IgD-negative memory B cell (primary cell): ENCODE data around the gene AMH. TPM values are rescaled to one million over a fixed set of nuclear protein-coding genes. Genes with fewer than 3 reads are reported as not detected.
"Not testable (repeated sequence)": the region's sequence is repeated elsewhere in the genome, so short reads cannot be mapped to it uniquely, and the experiment has no call there.

ENCODE experiments used
- H3K27ac Mint-ChIP-seq, 3 donors: one replicate each; pipeline ENCODE4 v1.8.0; 2020 to 2022; ENCODE audit warnings: mild to moderate bottlenecking in 3 of 3, mixed read lengths in 3 of 3, moderate library complexity in 1 of 3
- H3K27me3 Mint-ChIP-seq: one replicate; pipeline ENCODE4 v1.8.0; 2021; ENCODE audit warnings: mixed read lengths
- H3K36me3 Mint-ChIP-seq: one replicate; pipeline ENCODE4 v1.8.0; 2020; ENCODE audit warnings: mild to moderate bottlenecking, mixed read lengths
- H3K4me1 Mint-ChIP-seq, 3 donors: one replicate each; pipeline ENCODE4 v1.8.0; 2020 to 2022; ENCODE audit warnings: mixed read lengths in 3 of 3, mild to moderate bottlenecking in 1 of 3
- H3K4me3 Mint-ChIP-seq, 4 donors: one replicate each; pipeline ENCODE4 v1.8.0; 2020 to 2022; ENCODE audit warnings: mild to moderate bottlenecking in 4 of 4, mixed read lengths in 4 of 4, moderate library complexity in 3 of 4
- H3K9me3 Mint-ChIP-seq, 3 donors: one replicate each; pipeline ENCODE4 v1.8.0; 2020 to 2021; ENCODE audit warnings: mixed read lengths in 3 of 3, mild to moderate bottlenecking in 1 of 3
- polyA plus RNA-seq: library from polyadenylated mRNA; unstranded; fragments of 300-500 nt; fragmentation: Illumina TruSeq; gene quantifications from one replicate; pipeline ENCODE4 v1.2.3, GENCODE V29; 2021

Gene AMH
- polyA plus RNA-seq, 1 donor from 2014 or later: 0.15 TPM

DNA sequence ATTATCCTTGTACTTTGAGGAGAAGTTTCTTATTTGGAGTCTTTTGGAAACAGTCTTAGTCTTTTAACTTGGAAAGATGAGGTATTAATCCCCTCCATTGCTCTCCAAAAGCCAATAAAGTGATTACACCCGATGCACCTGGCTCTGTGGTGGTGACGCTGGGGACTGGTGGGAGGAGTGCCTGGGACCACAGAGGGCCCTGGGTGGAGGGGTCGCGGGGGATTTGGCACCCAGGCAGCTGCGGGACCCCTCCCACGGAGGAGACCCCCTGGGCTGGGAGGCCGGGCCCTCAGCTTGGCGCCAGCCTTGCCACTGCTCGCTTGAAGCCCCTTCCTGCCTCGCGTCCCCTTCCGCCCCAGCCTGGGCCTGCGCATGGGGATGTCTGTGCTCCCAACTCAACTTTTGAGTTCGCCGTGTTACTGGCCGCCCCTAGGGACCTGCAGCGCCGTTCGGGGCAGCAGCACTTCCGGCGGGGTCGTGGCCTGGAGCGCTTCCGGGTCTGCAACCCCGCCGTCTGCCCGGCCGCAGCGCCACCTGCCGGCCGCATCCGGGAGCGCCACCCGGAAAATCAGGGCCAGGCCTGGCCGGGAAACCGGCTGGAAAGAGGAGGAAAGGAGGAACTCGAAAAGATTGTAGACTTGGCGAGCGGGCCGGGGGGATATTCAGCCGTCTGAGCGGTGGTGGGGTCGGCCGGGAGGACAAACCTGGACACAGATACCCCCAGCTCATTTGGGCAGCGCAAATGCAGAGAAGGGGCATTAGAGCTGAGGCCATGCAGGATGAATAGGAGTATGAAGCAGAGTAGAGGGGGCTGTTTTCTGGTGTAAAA lies 24.4 kb downstream of the AMH start:
- Mint-ChIP-seq H3K4me1 (peaks cover 24 to 39% (median 30%) of the 10 kb centered on the region in 3 donors), H3K27me3 (no peaks in the 10 kb centered on the region), H3K4me3 (peak overlapping the region; percentile 72 to 98 (median 90)), H3K9me3 (no peaks in the 10 kb centered on the region), H3K36me3 (peaks cover 14% of the 10 kb centered on the region), H3K27ac (peak overlapping the region; percentile 95 to 100 (median 98))

DNA sequence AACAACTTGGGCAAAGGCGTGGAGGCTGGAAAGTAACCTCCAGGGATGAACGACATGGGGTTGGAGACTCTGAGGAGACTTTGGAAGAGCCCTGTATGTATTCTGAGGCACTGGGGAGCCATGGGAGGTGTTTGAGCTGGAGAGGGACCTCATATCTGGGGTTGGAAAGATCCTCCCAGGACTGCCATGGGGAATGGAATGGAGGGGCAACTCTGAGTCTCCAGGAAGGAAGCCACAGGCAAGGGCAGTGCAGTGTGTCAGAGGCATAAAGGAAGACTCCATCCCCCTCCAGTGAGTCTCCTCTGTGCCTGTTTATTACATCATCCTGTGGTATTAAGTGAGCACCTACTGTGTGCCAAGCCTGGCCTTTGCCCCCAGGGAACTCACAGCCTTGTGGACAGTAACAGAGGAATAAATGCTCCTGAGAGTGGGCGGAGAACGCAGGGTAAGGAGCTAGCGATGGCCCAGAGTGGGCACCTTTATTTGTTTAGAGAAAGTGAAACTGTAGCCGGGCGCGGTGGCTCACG lies 25.1 kb downstream of the AMH start:
- Mint-ChIP-seq H3K9me3 (no peaks in the 10 kb centered on the region), H3K27me3 (no peaks in the 10 kb centered on the region), H3K36me3 (peaks cover 14% of the 10 kb centered on the region), H3K4me1 (peaks cover 24 to 39% (median 27%) of the 10 kb centered on the region in 3 donors), H3K4me3 (peak overlapping the region; percentile 72 to 98 (median 86)), H3K27ac (peak overlapping the region; percentile 95 to 100 (median 98))

DNA sequence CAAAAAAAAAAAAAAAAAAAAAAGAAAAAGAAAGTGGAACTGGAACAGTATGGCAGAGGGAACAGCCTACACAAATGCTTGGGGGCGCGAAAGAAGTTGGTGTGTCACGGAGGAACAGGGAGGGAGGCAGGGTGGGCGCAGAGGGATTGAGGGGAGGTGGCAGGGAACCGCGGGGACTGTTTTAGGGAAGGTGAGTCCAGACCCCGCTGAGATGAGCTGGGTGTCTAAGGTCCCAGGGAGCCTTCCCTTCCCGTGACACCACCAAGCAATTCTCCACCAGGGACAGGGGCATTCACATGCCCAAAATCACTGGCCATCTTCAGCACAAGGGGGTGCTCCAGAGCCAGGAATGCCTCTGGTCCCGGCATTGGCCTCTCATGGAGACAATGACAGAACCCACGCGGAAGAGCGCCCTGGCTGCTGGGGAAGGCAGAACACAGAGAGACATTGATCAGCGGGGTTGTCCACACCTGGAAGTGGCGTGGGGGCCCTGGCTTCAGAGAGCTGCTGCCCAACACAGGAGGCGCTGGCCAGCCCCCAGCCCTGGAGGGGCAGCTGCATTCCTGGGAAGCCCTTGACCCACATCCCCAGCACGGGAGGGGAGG lies 25.9 kb downstream of the AMH start:
- H3K4me1 Mint-ChIP-seq: peaks cover 24 to 38% (median 27%) of the 10 kb centered on the region in 3 donors
- H3K27me3 Mint-ChIP-seq: no peaks in the 10 kb centered on the region
- H3K36me3 Mint-ChIP-seq: peaks cover 13% of the 10 kb centered on the region
- peak overlapping the region; percentile 71 to 100 (median 93) for H3K27ac Mint-ChIP-seq
- peak overlapping the region in 3 of 4 donors; percentile 82 to 98 (median 83) for H3K4me3 Mint-ChIP-seq
- H3K9me3 Mint-ChIP-seq: no peaks in the 10 kb centered on the region

DNA sequence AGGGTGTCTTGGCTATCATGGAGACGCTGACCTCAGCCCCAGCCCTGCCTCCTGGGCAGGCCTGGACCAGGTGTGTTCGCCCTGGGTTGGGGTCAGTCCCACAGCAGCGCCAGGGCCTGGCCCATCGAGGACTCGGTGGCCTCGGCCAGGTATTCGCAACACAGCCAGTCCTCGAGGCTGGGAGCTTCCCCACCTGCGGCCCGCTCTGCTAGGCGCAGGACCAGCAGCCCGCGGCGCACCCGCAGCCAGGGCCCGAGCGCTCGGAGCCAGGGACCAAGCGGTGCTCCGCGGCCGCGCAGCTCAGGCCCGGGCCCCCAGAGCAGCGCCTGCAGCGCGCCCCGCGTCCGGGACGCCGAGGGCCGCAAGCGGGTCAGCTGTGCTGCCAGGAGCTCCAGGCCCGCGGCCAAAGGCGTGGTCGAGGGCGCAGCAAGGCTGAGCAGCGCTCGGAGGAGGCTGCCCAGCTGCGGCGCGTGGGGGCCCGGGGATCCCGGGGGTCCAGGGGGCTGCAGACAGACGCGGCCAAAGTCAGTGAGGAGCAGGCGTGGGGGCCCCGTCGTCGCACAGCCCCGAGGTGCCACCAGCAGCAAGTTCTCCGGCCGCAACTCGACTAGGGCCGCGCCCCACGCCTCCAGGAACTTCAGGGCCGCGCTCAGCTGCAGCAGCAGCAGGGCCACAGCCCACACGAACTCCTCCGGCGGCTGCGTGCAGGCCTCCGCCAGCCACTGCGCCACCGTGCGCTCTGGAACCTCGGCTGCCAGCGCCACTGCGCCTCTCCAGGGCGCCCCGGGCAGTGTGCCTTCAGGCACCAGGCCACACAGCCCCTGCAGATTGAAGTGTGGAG lies 26.7 kb downstream of the AMH start:
- Mint-ChIP-seq H3K9me3 (no peaks in the 10 kb centered on the region), H3K4me3 (peak overlapping the region in 1 of 4 donors; percentile 98), H3K4me1 (peaks cover 24 to 37% (median 27%) of the 10 kb centered on the region in 3 donors), H3K36me3 (peaks cover 13% of the 10 kb centered on the region), H3K27me3 (no peaks in the 10 kb centered on the region), H3K27ac (peak overlapping the region in 2 of 3 donors; percentile 93 to 100)

DNA sequence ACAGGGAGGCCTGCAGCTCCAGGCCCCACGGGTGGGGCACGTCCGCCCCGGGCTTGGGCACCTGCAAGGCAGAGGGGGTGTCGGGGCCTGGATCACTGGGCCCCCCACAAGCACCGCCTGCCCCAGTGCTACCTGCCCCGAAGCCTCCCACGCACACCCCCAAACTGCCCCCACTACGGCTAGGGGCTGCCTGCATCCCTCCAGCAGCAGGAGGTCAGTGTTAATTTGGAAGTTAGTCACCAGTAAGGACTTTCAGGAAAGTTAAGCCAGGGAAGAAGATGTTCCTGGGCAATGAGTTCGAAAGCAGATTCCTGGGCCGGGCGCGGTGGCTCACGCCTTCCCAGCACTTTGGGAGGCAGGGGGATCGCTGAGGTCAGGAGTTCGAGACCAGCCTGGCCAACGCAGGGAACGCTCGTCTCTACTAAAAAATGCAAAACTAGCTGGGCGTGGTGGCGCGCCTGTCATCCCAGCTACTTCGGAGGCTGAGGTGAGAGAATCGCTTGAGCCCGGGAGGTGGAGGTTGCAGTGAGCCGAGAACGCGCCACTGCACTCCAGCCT lies 27.4 kb downstream of the AMH start:
- Mint-ChIP-seq H3K4me3 (peak overlapping the region in 2 of 4 donors; percentile 74 to 80), H3K36me3 (peaks cover 9% of the 10 kb centered on the region), H3K27me3 (no peaks in the 10 kb centered on the region), H3K27ac (peak overlapping the region in 2 of 3 donors; percentile 95), H3K9me3 (no peaks in the 10 kb centered on the region), H3K4me1 (peaks cover 23 to 36% (median 25%) of the 10 kb centered on the region in 3 donors)

DNA sequence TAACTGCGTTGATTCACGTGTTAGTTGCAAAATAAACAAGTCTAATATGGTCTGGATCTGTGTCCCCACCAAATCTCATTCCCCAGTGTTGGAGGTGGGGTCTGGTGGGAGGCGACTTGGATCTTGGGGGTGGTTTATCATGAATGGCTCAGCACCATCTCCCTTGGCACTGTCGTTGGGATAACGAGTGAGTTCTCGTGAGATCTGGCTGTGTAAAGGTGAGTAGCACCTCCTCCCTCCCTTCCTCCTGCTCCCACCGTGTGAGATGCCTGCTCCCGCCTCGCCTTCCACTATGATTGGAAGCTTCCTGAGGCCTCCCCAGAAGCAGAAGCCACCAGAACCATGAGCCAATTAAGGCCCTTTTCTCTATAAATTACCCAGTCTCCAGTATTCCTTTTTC lies 28.0 kb downstream of the AMH start:
- Mint-ChIP-seq H3K36me3 (peaks cover 7% of the 10 kb centered on the region), H3K4me3 (peak overlapping the region in 3 of 4 donors; percentile 3 to 80 (median 7)), H3K27ac (peak overlapping the region in 2 of 3 donors; percentile 95), H3K9me3 (no peaks in the 10 kb centered on the region), H3K4me1 (peaks cover 22 to 33% (median 23%) of the 10 kb centered on the region in 3 donors), H3K27me3 (no peaks in the 10 kb centered on the region)

DNA sequence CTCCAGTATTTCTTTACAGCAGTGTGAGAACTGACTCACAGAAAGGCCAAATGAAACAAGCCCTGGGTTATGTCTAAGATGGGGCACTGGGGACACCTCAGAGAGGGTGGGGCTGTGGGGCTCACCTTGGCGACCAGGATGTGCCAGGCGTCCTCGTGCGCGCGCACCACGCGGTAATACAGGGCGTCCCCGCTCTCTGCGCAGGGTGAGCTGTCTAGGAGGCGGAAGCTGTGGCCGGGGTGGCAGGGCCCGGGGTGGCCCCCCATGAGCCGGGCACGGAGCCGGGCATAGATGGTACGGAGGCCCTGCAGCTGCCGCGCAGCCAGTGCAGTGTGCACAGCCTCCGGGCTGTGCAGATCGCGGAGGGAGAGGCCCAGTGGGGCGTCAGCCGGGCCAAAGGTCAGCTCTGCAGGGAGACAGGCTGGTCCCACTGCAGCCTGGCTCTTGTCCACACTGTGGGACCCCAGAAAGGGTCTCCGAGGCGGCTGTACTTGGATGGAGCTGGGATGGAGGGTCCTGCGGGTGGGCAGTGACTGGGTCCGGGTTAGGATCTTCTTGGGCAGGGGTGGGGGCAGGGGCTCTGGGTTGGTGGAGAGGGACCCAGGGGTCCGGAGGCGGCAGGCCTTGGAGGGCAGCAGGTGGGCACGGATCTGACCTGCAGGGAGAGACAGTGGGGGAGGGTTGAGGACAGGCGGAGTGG lies 29.5 kb downstream of the AMH start:
- Mint-ChIP-seq H3K9me3 (no peaks in the 10 kb centered on the region), H3K27ac (peak overlapping the region in 2 of 3 donors; percentile 73 to 95), H3K4me3 (peak overlapping the region in 1 of 4 donors; percentile 57), H3K36me3 (peaks cover 4% of the 10 kb centered on the region), H3K27me3 (no peaks in the 10 kb centered on the region), H3K4me1 (peaks cover 18 to 25% (median 22%) of the 10 kb centered on the region in 3 donors)

DNA sequence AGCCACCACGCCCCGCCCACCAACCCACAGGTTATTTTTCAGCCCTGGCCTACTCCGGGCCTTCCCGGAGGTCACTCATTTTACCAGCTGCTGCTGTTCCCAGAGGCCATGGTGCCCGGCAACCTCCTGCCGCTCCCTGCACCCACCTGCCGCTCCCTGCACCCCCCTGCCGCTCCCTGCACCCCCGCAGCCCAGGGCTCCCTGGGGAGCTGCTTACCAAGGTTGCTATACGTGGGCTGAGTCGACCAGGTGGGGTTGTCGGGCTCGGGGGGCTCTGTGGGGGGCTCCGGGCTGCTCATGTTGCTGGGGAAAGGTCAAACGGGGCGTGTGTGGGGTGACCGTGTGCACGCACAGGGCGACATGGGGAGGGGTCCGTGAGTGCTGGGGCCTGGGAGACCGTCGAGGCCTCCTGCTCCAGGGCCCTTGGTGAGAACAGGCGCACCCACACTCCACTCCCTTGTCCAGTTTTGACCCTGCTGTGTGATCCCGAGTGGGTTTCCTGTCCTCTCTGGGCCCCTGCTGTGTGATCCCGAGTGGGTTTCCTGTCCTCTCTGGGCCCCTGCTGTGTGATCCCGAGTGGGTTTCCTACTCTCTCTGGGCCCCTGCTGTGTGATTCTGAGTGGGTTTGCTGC lies 31.6 kb downstream of the AMH start:
- H3K9me3 Mint-ChIP-seq: no peaks in the 10 kb centered on the region
- H3K4me3 Mint-ChIP-seq: peak overlapping the region in 1 of 4 donors; percentile 82
- no peaks in the 10 kb centered on the region for H3K27me3 Mint-ChIP-seq
- H3K4me1 Mint-ChIP-seq: peaks cover 6 to 10% (median 10%) of the 10 kb centered on the region in 3 donors
- H3K27ac Mint-ChIP-seq: peak overlapping the region in 1 of 3 donors; percentile 95
- peaks cover 2% of the 10 kb centered on the region for H3K36me3 Mint-ChIP-seq

DNA sequence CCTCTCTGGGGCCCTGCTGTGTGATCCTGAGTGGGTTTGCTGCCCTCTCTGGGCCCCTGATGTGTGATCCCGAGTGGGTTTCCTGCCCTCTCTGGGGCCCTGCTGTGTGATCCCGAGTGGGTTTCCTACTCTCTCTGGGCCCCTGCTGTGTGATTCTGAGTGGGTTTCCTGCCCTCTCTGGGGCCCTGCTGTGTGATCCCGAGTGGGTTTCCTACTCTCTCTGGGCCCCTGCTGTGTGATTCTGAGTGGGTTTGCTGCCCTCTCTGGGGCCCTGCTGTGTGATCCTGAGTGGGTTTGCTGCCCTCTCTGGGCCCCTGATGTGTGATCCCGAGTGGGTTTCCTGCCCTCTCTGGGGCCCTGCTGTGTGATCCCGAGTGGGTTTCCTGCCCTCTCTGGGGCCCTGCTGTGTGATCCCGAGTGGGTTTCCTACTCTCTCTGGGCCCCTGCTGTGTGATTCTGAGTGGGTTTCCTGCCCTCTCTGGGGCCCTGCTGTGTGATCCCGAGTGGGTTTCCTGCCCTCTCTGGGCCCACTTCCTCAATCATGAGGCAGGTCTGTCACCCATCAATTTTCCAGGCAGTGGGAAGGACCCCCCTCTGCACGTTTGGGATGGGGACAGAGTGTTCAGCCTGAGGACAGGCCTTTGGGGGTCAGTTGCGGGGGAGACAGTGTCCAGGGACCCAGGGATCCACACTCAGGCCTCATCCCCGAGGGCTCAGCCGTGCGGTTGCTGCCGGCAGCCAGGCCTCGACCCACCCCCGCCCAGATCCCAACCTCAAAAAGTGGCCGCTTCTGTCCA lies 32.3 kb downstream of the AMH start:
- Mint-ChIP-seq H3K4me3 (peak overlapping the region in 2 of 4 donors; percentile 71 to 86), H3K27ac (peak overlapping the region; percentile 23 to 85 (median 31)), H3K4me1 (peaks cover 6 to 10% (median 10%) of the 10 kb centered on the region in 3 donors)
- not testable (repeated sequence) for H3K9me3 Mint-ChIP-seq, H3K27me3 Mint-ChIP-seq, H3K36me3 Mint-ChIP-seq

DNA sequence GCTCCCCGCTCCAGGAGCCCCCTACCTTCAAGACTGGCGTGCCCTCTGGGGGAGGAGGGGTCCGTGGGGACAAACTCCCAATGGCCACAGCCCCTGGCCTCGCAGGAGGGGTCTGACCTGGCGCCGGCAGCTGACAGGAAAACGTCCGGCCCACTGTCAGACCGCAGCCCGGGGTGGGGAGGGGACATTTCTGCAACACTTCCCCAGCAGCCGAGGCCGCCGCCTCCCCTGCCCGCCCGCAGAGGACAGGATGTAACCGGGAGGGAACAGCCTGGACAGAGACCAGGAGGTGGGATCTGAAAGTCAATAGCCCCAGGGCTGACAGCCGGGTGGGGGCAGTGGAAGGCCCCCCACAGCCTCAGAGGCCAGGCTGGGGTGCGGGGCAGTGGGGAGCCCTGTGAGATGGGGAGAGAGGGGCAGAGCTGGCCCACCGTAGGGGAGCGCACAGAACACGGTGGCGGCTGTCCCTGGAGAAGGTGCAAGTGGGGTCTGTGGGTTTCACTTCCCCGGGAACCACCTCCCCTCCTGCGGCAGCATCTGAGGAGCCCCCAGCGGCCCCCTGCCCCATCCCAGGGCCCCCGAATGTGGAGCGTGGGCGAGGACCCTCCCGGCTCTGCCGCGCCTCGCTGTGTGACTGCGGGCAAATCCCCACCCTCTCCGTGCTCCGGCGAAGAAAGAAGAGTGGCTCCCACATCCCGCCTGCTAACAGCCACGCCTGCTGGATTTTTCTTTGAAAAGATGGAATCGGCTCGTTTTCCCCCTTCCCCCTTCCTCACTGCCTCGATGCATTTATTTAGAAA lies 33.1 kb downstream of the AMH start, which contains the start of gene PEAK3:
Gene PEAK3, minus strand, starts transcription at position 114 of the 800 bp plus-strand sequence. CDS start 1,244 bp downstream, outside the sequence.
- Mint-ChIP-seq H3K9me3 (no peaks in the 10 kb centered on the region), H3K36me3 (peaks cover under 1% of the 10 kb centered on the region)

DNA sequence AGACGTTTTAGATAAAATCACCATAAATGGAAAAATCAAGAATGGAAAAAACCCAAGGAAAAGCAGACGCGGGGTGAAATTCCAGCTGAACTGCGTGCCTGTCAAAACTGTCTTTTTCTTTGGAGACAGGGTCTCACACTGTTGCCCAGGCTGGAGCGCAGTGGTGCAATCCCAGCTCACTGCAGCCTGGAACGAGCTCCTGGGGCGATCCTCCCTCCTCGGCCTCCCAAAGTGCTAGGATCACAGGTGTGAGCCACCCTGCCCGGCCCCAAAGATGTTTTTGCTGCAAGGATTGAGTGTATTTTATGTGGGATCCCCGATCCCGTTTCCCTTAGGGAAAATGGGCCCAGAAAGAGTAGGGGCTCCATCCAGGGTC lies 33.7 kb downstream of the AMH start:
- Mint-ChIP-seq H3K27ac (peak overlapping the region in 1 of 3 donors; percentile 85), H3K4me1 (peaks cover 1 to 8% (median 6%) of the 10 kb centered on the region in 3 donors), H3K36me3 (no peaks in the 10 kb centered on the region), H3K27me3 (no peaks in the 10 kb centered on the region), H3K9me3 (no peaks in the 10 kb centered on the region), H3K4me3 (peak overlapping the region in 3 of 4 donors; percentile 48 to 71 (median 70))

More for the DNA sequence above, 33.1 kb downstream of the AMH start, which contains the start of gene PEAK3:
- H3K4me1 Mint-ChIP-seq: peaks cover 6 to 8% (median 6%) of the 10 kb centered on the region in 3 donors
- no peaks in the 10 kb centered on the region for H3K27me3 Mint-ChIP-seq
- peak within 1 kb of the TSS; percentile 48 to 86 (median 70) for H3K4me3 Mint-ChIP-seq
- peak within 1 kb of the TSS; percentile 23 to 85 (median 31) for H3K27ac Mint-ChIP-seq
